CD4-positive, alpha-beta T cell treated with Interleukin-17A for 1 hour (primary cell): ENCODE data around the gene RPUSD1.

Source experiments
- DNase-seq: peaks from one replicate; pipeline ENCODE4 v3.0.0-alpha.2; 2020

Gene RPUSD1

DNA sequence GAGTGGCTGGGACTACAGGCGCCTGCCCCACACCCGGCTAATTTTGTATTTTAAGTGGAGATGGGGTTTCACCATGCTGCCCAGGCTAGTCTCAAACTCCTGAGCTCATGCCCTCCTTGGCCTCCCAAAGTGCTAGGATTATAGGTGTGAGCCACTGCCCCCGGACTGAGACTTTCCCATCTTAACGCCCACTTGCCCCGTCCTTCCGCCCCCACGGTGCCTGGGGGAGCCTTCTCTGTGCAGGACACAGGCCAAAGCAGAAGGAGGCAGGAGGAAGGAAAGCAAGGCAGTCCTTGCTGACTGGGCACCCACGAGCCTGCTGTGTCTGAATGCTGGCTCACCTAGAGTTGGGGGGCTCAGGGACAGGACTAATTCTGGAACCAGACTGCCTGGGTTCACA is 30.0 kb upstream of the RPUSD1 start:
- no peak for DNase-seq

DNA sequence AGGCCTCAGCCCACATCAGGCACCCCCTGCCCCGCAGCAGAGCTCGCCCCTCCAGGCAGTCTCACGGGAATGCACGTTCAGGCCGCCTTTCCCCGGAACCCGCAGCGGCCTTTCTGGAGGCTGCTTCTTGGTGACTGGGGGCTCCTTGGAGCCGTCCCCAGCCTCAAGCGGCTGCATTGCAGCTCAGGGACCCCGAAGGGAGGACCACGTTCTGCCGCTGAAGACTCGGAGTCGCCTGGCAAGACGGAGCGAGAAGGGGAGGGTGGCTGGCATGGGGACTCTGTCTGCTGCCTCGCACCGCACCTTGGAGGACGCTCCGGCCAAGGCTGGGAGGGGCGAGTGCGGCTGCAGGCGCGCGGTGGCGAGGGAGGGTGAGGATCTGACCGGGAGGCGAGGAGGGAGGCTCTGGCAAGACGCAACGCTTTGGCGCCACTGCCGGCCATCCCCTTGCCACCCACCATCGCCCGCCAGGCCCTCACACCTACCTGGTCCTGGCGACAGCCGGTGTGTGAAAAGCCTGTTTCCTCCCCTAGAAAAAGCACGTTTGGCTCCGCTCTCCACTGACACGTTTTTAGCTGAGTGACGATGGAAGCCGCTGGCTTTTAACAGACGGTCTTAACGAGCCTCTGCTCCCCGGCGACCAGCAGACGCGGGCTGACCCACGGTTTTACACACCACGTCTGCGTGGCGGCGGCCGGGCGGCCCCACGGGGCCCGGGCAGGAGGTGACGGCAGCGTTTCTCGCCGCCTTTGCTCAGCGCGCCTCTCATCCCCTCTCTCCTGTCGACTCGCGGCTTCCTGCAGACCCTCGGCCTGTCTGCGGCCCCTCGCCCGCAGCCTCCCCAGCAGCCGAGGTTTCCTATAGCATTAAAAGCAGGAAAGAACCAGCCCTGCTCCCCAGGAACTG is 29.1 kb upstream of the RPUSD1 start:
- no peak for DNase-seq

- no peak for DNase-seq
Observed at GRCh38 chr16:815861-816260, 27.7 kb upstream of the RPUSD1 start.

DNA sequence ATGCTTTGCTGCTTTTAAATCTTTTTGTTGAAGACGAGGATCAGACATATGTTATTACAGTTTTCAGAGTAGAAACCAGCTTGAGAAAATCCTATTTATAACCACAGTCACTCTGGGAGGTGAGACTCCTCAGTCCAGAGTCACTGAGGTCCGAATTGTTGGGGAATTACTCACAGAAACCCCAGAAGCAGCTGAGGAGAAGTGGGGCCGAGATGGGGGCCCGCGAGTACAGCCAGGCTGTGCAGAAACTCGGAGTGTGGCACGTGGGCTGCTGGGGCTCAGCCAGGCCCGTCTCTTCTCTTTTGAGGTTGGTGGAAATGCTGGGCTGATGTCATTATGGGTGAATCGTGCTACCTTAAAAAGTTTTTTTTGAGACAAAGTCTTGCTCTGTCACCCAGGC is 26.8 kb upstream of the RPUSD1 start:
- no peak for DNase-seq

DNA sequence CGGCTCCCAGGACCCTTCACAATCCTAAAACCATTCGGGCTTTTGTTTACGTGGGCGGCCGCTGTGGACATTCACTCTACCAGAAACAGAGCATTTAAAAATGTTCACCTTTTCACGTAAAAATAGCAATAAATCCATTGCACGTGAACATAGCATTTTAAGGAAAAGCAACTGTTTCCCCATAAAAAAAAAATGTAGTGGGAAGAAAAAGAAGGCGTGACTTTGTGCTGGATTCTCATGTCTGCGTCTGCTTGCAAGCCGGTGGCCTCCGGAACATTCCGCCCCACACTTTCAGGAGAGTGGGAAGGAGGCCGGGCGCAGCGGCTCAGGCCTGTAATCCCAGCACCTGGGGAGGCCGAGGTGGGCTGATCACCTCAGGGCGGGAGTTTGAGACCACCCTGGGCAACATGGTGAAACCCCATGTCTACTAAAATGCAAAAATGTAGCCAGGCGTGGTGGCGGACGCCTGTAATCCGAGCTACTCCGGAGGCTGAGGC is 25.8 kb upstream of the RPUSD1 start:
- DNase-seq = no peak

GRCh38 chr16:813204-813915 is 25.2 kb upstream of the RPUSD1 start:
- DNase-seq = peak; percentile 36

DNA sequence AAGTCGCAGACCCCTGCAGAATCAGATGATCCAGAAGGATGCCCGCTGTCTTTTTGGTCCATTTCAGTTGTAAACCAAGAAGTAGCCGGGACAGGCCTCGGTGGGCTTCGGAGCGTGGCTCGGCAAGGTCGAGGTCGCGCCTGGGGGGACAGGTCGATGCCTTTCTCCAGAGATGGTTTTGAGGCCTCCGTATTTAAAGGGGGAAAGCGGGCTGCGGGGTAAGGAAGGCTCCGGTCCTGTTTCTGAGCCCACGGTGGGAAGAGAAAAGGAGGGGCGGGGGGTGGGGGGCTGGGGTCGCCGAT is 19.9 kb upstream of the RPUSD1 start:
- no peak for DNase-seq

GRCh38 chr16:807347-808084 is 19.3 kb upstream of the RPUSD1 start:
- peak; percentile 85 for DNase-seq

GRCh38 chr16:805474-805873 is 17.3 kb upstream of the RPUSD1 start:
- DNase-seq = no peak

DNA sequence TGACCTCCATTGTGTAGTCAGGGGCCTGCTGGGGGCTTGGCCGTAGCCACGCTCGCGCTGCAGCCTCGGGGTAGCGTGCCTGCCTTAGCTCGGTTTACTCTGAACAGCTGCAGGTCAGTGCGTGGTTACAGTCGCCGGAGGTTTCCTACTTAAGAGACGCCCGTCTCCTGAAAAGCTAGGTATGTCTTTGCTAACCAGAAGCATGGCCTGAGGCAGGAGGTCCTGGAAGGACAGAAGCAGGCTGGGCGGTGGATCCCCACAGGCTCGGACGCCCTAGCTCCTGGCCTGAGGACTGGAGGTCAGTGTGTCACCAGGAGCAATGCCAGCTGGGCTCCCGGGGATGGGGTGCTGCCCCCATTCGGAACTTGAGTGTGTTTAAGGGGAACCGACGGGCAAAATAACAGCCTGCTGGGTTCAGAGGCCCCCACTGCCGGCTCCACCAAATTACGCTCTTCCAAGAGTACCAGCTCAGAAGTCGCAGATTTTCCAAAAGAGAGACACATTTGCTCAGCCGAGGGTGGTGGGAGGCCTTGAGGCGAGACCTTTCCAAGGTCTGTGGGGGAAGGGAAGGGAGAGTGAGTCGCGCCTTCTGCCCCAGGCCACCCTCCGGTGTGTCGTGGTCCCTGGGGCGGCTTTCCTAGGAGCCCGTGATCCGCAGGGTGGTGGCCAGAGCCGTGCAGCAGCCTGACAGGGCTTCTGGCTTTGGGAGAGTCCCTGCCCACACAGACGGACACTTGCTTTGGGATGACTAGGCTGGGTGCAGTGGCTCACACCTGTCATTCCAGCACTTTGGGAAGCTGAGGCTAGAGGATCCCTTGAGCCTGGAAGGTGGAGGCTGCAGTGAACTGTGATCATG is 16.2 kb upstream of the RPUSD1 start:
- DNase-seq = no peak

- no peak for DNase-seq
Observed at GRCh38 chr16:803754-804080, 15.5 kb upstream of the RPUSD1 start.

DNA sequence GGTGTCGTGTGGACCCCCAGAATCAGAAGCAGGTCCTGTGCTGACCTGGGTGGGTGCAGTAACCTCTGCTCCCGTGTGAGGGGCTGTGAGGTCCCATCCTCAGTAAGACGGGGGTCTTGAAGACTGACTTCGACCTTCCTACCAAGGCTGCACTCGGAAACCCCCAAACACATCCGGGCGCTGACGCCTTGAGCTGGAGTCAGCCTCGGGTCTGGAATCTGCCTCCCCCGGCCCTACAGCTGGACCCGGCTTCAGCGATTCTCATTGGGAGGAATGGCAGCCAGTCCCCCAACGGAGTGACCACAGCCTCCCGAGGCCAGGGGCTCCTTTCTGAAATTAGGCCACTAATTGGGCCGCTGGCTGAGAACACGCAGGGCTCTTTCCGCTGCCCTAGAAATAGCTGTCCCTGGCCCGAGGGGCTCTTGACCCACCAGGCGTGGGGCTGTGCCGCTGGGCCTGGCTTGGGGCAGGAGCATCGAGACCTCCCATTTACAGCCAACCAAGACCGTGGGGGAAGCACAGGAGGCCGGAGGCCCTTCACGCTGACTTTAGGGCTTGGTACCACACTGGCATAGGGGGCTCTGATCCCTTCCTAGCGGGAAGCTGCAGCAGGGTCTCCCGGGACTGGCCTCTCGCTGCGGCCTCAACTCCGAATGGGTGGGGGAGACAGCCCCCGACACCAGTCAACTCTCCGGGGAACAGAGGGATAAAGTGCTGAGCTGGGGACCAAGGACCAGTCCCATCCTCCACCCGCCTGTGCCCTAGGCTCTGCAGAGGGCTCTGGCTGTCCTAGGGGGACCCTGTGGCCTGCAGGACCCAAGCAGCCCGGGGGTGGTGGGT is 15.0 kb upstream of the RPUSD1 start:
- DNase-seq = no peak

DNA sequence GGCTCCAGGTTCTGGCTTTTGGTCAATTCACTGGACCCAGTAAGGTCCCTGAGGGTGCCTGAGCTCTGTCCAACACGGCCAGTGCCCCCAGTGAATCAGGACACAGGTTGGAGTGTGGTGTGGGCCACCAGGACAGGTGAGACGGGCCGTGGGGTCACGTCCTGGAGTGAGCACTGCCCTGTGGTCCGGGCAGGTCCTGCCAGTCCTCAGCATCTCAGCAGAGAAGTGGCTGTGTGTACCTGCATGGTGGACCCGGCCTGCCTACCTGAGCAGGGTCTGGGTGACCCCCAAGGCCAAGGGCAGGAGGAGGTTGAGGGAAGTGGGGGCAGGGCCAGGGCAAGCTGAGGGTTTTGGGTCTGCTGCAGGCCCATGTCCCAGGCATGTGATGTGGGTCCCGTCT is 14.3 kb upstream of the RPUSD1 start:
- DNase-seq = no peak

DNA sequence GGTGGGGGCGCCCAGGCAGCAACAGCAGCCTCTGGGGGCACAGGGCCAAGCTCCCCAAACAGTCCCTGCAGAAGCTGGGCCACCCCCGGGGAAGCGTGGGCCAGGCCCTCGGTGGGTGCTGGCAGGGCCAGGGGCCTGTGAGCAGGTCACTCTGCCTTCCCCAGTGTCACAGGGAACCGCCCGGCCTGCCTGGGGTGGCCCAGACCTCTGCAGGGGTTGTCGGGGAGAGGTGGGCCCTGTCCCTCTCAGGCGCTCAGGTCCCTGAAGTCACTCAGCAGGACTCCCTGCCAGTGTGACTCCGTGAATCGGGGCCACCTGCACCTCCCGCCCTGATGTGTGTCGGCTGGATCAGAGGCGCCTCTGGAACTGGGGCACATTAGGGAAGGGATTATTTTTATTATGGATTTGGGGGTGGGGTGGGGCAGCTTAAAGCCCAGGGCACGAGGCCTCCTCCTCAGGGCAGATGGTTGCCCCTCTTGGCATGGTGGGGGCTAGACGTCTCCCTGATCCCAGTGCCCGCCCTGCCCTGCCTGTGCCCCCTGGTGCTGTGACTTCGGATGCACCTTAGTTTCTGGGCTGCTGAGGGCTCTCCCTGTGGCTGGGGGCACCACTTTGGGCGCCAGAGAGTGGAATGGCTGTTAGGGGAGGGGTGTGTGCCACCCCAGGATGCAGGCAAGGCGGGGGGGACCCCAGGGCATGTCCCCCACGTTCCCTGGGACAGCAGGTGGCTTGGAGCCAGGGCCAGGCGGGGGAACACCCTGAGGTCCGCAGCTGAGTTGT is 13.6 kb upstream of the RPUSD1 start:
- no peak for DNase-seq

DNA sequence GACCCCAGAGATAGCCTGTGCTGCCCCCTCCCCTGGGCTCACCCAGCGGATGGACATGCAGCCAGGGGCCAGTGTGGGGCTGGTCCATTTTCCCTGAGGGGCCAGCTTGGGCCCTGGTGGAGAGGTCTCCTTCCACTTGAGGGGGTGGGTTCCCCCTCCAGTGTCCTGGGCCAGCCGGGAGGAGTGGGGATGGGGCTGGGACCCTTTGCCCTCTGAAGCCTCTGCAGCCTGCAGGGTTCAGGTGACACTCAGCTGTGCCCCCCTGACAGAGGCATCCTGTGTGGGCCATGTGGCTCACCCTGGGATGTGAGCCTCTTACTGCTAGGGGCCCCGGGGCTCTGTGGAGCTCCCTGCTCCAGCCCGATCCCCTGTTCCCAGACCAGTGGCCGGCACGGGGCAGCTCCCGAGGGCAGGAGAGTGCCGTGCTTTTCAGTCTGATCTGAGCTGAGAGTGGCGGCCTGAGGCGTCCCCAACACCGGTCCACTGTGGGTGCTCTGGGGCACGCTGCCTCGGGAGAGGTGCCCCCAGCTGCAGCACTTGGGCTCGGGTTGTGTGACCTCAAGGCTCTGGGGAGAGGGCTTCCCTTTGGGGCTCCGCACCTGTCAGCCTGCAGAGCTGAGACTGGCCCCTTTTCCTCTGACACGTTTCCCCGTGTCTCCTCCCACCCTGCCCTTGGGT is 12.8 kb upstream of the RPUSD1 start:
- no peak for DNase-seq

GRCh38 chr16:799948-800833 is 12.0 kb upstream of the RPUSD1 start, which contains the start of gene GNG13:
Gene GNG13, minus strand, starts transcription at chr16:800734. Its CDS starts 1,657 bp downstream, at chr16:799077.
- no peak for DNase-seq

- DNase-seq = no peak
Observed at GRCh38 chr16:799111-799947, 11.1 kb upstream of the RPUSD1 start.

- DNase-seq = no peak
Observed at GRCh38 chr16:798666-799065, 10.5 kb upstream of the RPUSD1 start.
